Myocyte (in vitro differentiated cells): ENCODE results near the gene HSF2. TPM values are rescaled to one million over a fixed set of nuclear protein-coding genes. Genes with fewer than 3 reads are reported as not detected.

ENCODE experiments used
- DNase-seq: peaks from one replicate; pipeline ENCODE4 v3.0.0-alpha.2; 2012; ENCODE audit warnings: low read depth
- total RNA-seq: library from RNA; depleted of rRNA; stranded (reverse); fragments of >200 nt; gene quantifications from 2 replicates; pipeline ENCODE4 v1.2.3, GENCODE V29; 2014

The HSF2 gene
- total RNA-seq, 1 donor from 2014 or later = 48.6 TPM

DNA sequence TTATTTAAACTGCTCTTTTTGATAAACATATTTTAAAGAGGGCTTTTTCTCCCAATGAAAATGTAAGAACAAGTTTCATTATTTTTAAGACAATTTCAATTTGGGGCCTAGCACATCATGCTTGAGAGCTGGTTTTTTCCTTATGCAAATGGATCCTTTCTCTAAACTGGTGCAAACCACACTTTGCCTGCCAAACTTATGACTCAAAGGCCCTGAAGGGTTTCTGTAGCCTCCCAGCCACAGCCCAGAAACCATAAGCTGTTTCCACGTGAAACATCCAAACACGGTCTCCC, 451 bp upstream of the HSF2 start:
- DNase-seq = no peak

DNA sequence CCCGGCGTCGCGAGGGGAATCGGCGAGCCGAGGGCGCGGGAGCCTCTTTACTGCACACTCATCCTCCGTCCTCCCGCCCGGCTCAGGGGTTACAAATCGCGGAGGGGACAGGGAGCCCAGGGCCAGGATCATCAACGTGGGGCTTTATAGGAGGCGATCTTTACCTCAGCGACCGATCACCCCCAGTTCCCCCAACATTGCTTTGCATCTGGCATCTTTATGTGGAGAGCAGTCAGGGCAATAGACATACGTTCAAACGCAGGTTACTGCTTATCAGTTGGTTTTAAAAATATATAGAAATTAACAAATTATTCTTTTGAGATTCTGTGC, 634 bp downstream of the HSF2 start:
- DNase-seq = no peak

GRCh38 chr6:122400462-122401089, 1.1 kb downstream of the HSF2 start:
- no peak for DNase-seq

DNA sequence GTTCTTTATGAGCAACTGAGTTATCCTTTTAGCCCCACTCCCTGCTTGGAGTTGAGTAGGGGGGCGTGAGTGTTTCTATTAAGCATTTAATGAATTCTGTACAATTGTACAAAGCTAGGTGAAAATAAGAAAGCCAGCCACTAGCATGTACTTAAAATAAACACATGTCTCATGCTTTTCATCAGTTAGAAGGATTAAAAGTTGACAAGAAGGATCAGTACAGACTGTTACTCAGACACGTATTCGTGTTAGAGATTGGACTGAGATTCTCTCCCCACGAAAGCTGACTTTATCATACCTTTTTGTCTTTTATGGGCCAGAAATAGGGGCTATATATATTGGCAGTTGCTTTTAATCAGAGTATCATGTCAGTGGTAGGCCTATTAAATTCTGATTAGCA, 1.7 kb downstream of the HSF2 start:
- no peak for DNase-seq

DNA sequence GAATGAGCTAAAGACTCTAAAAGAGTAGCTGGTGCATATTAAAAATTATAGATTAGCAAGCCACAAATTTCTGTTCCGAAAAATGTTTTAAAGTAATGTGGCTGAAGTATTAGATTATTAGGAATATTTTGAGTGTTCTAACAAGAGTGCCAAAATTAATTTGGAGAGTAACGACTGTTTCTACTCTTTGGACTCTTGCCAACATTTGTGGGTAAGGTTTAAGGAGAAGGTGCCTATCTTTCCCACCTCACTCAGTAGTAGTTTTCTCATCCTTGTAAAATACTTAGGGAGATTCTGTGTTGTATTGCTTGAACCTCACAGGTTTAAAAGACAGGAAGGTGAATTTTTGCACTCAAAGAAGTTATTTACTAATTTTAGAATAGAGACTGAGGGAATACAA, 5.0 kb downstream of the HSF2 start:
- no peak for DNase-seq

GRCh38 chr6:122405417-122405816, 6.0 kb downstream of the HSF2 start:
- DNase-seq = peak; percentile 27

DNA sequence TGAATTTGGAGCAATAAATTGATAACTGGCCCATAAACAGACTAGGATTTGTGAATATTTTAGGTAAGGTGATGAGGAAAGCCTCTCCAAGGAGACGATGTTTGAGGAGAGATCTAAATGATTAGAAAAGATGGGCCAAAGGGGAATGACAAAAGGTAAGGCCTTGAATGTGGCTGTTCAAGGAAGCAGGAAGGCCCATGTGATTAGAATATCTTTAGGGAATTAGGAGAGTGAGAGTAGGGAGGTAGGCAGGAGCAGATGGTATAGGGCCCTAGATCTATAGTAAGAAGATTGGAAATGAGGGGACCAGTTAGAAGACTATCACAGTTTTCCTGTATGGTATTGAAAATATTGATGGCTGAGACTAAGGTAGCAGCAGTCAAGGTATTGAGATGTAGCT, 6.7 kb downstream of the HSF2 start:
- no peak for DNase-seq

DNA sequence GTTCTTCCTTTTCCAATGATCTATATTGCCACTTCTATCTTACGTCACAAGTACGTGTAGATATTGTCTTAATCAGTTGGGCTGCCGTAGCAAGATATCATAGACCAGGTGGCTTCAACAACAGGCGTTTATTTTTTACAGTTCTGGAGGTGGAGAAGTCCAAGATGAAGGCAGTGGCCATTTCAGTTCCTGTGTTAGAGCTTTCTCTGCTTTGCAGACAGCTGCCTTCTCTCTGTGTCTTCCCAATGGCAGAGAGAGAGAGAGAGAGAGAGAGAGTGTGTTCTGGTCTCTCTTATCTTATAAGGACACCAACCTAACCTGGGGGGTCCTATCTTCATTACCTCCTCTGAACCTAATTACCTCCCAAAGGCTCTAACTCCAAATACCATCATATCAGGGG, 8.3 kb downstream of the HSF2 start:
- peak; percentile 11 for DNase-seq

DNA sequence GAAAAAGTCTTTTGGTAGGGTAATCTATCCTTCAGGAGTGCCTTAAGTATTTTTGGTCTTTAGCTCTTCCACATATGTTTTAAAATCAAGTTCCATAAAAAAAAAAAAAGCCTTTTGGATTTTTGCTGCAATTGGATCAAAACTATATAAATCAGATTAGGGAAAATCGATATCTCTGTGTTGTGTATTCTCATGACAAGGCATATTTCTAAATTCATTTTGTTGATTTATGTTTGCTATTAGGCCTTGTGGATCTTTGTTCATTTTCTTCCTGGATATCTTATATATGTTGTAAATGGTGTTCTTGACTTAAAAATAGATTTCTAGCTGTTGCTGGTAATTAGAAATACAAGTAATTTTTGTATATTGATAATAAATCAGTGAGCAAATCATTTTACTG, 8.8 kb downstream of the HSF2 start:
- no peak for DNase-seq

DNA sequence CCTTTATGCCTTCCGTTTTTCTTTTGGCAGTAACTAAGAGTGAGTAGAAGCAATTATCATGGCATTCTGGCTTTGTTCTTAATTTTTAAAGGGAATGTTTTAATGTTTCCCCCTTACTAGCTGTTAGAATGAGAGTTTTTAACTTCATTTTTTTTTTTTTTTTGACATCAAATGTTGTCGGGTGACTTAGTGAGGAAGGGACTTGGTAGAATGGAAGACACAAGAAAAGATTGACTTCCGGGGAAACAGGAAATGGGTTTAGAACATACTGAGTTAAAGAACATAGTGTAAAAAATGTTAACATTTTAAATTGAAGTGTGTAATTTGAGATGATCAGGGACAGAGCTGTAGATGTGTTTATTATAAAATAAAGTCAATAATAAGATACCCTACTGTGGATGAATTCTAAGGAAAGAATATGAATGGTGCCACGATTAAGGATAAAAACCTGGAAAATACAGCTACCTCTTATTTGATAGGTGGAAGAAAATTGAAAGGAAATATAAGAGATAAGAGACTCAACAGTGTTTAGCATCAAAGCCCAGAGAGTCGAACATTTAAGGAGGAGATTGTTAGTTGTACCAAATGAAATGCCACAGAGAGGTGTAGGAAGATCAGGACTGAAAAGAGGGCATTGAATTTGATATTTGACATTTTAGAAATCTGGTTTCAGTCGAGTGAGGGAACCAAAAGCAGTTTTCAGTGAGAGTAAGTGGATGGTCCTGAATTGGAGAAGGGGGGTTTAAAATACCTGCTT, 9.4 kb downstream of the HSF2 start:
- no peak for DNase-seq

DNA sequence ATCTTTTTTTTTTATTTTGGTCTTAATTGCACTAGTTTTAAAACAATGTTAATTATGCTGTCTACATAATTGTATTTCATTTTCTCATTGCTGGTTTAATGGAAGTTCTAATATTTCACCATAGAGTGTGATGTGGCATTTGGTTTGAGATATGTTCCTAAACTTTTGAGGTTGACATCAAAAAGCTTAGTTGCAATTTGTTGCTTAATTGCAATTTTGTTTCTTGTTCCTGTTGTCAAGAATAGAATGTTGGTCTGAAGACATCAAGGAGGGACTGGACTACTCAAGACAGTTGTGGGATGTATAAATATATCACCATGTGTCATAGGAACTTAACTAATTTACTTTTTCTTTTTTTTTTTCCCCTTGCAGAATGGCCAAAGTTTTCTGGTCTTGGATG, 12.5 kb downstream of the HSF2 start:
- DNase-seq = peak; percentile 15

DNA sequence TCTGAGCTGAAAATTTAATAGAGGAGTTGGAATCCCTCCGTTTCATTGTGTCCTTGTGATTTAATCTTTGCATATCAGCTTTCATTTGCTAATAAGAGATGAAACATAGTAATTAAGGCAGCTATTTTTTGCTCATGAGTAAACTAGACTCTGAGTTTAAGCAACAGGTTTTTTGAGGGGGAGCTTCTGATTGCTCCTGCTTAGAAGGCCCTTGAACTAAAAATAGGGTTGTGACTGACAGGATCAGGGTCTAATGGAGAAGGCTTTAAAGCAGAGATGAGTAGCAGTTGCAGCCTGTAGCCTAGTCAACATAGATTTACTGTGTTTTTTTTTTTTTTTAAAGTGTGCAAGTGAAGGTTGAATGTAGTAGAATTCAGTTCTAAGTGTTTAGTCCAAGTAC, 17.4 kb downstream of the HSF2 start:
- DNase-seq = peak; percentile 81

GRCh38 chr6:122422003-122422402, 22.6 kb downstream of the HSF2 start:
- DNase-seq = no peak

- DNase-seq = no peak
These were observed 23.3 kb downstream of the HSF2 start for GRCh38 chr6:122422614-122423267.

DNA sequence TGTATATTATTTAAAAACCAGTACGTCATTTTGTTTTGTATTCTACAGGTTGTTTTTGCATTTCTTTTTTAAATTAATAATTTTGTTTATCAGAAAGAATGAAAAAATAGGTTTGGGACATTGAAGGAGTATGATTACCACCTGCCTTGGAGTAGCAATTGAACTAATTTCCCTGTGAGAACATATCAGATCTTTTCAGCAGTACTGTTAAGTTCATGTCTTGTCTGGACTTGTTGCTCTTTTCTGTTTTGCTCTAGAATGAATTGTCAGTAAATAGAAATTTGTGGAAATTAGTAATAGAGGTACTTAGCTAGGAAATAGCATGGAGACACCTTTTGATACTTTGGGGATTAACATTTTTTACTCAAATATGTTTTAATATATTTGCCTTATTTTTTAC, 24.3 kb downstream of the HSF2 start:
- no peak for DNase-seq

- no peak for DNase-seq
These were observed 27.1 kb downstream of the HSF2 start for GRCh38 chr6:122426597-122426996.

- no peak for DNase-seq
These were observed 29.3 kb downstream of the HSF2 start for GRCh38 chr6:122428781-122429180.

DNA sequence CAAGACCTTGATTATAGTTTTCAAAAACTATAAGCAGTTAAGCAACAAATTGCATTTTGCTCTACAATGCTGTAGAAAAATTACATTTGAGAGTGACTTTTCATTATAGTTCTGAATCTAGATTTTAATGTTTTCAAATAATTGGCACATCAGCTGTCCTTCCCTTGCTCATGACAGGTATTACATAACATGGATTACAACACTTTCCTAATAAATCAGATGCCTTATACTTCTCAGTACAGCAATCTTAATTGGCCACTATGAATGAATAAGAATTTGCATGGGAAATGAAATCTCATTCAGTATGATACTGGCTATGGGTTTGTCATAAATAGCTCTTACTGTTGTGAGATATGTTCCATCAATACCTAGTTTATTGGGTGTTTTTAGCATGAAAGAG, 29.9 kb downstream of the HSF2 start:
- no peak for DNase-seq

- DNase-seq = no peak
These were observed 32.3 kb downstream of the HSF2 start for GRCh38 chr6:122431780-122432179.

- DNase-seq = no peak
These were observed 33.4 kb downstream of the HSF2 start for GRCh38 chr6:122432816-122433215.

- DNase-seq = no peak
These were observed 39.5 kb downstream of the HSF2 start for GRCh38 chr6:122438975-122439374.

- DNase-seq = no peak
These were observed 45.8 kb downstream of the HSF2 start for GRCh38 chr6:122445274-122445673.

DNA sequence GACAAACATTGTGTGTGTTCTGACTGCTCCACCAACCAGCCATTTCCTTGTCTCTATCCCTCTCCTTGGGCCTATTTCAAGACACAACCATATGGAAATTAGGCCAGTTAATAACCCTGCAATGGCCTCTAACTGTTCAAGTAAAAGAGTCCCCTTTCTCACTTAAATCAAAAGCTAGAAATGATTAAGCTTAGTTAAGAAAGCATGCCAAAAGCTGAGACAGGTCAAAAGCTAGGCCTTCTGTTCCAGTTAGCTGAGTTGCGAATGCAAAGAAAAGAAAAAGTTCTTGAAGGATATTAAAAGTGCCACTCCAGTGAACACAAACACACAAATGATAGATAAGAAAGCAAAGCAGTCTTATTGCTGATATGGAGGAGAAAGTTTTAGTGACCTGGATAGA, 49.6 kb downstream of the HSF2 start:
- no peak for DNase-seq
